Anterior cingulate cortex (tissue), 58 donors: Measurements from ENCODE around the gene SARDH.

Experiments used
- DNase-seq, 58 donors: peaks; one replicate each; lab custom pipeline; 2025; lab: John Stamatoyannopoulos, UW

SARDH gene

DNA sequence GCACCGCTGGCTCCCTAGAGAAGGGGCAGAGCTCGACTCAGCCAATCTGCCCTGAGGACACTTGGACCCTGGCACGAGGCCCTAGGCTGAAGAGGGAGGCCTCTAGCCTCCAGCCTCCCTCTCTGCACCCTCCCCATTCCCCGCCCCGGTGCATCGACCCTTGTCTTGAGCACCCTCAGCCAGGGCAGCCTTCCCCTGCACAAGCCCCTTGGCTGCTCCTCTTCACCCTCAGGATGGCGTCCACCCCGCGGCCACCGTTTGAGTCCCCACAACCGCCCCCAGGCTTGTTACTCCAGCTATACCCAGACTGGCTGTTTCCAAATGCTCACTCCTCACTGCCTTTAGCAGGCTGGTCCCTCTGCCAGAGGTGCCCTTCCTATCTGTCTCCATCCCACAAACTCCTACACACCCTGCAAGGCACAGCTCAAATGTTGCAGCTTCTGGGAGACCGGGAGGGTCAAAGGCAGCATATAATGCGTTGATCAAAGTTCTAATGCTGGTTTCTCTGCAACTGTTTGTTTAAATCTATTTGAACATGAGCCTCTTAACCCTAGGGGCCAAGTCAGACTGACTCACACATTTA lies 122.5 kb downstream of the SARDH start:
- DNase-seq, result no peak

DNA sequence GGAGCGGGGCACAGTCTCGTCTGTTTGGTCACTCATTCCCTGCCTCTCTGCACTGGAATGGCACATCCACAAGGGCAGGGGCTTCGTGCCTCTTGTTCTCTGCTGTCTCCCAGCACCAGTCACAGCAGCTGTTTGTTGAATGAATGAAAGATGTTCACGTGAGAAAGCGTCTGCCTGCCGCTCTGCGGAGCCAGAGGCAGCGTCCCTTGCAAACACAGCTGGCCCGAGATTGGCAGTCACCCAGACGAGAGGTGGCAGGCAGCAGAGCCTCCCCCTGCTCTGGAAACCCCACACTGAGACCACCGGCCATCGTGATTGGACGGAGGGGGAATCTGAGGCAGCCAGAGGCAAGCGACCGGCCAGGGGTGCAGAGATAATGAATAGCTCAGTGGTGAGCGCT lies 123.0 kb downstream of the SARDH start:
- no peak for DNase-seq

DNA sequence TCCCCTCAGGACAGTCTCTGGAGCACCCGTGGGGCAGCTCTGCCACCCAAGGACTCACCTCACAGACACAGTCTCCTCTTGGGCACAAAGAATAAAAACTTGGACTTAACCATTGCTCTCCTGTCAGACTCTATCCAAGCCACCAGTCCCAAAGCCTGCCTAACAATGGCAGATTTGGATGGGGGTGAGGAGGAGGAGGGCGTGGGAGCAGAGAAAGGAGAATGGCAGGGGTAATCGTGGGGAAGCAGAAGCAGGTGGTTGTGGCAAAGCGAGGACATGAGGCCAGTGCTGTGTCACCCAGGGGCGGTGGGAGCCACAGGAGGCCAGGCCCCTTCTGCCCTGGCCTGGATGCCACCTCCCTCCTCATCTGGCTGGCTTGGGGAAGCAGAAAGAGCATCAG lies 123.5 kb downstream of the SARDH start:
- no peak for DNase-seq

DNA sequence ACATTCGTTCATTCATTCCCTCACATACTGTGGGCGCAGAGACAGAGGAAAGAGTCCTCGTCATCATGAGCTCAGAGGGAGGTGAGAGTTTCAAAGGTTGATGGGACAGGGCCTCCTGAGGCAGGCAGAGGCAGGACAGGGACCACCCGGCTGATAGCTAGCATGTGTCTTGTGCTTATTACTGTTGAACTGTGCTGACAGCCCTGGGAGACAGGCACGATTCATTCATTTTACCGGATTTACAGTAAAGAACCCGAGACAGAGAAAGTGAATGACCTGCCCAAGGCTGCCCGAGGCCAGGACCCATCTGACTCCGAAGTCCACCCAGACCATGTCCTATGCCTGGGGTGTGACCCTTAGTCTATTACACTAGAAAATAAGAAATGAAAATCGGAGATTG lies 124.1 kb downstream of the SARDH start:
- no peak for DNase-seq
